NCI-H748 (cell line): ENCODE results near the gene FXYD1.

Source experiments
- DNase-seq: peaks from one replicate; lab custom pipeline; 2025; ENCODE audit not compliant: unreplicated experiment; lab: John Stamatoyannopoulos, UW

Gene FXYD1

DNA sequence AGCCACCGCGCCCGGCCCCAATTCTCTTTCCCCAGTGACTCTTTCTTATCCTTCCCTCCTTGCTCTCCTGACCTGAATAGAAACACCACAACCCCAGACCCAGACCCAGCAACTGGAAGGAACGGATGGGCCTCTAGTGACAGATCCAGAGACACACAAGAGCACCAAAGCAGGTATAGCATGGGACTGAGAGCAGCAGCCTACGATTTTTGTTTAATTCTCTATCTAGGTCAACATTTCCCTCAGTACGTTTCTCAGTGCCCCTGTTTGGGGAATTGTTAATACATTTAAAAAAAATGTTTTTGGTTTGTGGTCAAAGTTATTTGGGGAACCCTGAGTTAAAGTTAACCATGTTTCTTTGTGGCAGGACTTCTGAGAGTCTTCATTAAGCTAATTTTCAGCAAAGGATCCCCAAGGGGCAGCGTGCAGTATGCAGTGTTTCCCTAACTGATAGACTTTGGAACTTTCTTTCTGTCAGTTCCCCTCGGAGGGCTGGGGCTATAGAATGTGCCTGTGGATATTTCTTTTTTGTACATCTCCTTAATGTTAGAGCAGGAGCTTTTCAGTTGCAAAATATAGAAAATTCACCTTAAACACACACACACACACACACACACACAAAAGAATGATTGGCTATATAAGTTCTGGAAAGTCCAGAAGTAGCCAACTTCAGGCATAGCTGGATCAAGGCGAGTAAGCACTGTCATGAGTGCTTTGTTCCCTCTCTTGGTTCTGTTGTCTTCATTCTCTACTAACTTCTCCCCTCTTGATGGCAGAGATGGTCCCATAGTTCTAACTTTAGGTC is 22.2 kb downstream of the FXYD1 start:
- no peak for DNase-seq

DNA sequence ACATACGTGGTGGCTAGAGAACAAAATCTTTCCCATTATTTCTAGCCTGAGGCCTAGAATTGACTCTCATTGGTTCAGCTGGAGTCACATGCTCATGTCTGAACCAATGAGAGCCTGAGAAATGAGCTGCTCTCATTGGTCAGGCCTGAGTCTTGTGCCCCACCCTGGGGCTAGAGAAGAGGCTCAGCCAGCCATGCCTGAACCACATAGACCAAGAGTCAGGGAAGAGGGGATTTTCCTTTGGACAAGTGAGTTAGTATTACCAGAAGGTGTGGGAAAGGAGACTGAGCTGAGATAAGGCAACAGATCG is 22.8 kb downstream of the FXYD1 start:
- no peak for DNase-seq

GRCh38 chr19:35162471-35163326 is 24.1 kb downstream of the FXYD1 start:
- DNase-seq = no peak

GRCh38 chr19:35164418-35164817 is 25.8 kb downstream of the FXYD1 start:
- no peak for DNase-seq

GRCh38 chr19:35165200-35166058 is 26.8 kb downstream of the FXYD1 start:
- DNase-seq = no peak

GRCh38 chr19:35166100-35167063 is 27.8 kb downstream of the FXYD1 start:
- no peak for DNase-seq

DNA sequence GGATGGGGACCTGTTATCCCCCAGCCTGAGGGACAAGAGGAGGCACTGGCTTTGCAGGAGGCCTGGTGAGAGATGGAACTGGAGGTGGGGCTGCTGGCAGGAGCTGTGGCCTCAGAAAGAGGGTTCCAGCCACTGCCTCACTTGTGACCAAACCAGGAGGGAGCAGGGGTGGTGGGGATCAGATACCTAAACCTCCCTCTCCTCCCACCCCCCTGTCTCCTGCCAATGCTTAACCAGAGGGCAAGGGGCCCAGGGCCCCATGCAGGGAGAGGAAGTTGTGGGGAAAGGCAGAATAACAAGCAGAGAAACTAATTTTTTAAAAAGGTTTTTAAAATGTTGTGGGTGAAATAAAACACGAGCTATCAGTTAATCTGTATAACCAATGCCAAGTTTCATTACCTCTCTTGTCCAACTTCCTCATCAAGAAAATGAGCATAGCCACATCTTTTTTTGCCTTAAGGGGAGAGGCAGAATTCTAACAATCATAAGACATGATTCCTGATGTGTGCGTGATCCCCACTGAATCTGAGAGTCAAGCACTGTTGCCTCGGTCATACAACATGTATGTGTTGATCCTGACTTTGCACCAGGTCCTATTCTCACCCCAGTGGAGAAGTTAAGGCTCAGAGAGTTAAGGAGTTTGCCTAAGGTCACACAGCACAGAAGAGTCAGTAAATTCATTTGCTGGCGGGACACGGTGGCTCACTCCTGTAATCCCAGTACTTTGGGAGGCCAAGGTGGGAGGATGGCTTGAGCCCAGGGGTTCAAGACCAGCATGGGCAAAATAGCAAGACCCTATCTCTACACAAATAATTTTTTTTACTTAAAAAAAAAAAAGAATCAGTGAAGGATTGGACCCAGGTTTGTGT is 28.9 kb downstream of the FXYD1 start:
- no peak for DNase-seq

- no peak for DNase-seq
Observed at GRCh38 chr19:35168196-35168595, 29.6 kb downstream of the FXYD1 start.

DNA sequence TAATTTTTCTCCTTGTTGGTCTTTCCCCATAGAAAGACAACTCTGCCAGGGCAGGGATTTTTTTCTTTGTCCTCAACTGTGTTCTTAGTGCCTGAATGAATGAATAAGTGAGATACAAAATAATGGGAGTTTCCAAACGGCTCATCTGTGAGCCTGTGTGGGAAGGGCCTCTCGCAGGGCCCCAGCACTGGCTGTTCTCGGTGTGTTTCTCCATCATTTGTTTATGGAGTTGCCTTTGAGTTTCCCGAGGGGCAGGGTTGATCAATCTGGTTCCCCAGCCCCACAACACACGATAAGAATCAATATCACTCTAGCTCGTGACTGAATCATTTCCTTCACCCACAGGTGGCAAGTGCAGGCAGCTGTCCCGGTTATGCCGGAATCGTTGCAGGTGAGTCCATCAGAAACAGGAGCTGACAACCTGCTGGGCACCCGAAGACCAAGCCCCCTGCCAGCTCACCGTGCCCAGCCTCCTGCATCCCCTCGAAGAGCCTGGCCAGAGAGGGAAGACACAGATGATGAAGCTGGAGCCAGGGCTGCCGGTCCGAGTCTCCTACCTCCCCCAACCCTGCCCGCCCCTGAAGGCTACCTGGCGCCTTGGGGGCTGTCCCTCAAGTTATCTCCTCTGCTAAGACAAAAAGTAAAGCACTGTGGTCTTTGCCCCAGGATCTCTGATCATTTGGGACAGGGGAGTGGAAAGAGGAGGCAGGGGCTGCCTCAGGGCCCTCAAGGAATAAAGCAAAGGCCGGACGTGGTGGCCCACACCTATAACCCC is 30.8 kb downstream of the FXYD1 start:
- no peak for DNase-seq

GRCh38 chr19:35170359-35171061 is 31.9 kb downstream of the FXYD1 start:
- no peak for DNase-seq

GRCh38 chr19:35171730-35172129 is 33.1 kb downstream of the FXYD1 start:
- no peak for DNase-seq

- DNase-seq = no peak
Observed at GRCh38 chr19:35174226-35174625, 35.6 kb downstream of the FXYD1 start.

DNA sequence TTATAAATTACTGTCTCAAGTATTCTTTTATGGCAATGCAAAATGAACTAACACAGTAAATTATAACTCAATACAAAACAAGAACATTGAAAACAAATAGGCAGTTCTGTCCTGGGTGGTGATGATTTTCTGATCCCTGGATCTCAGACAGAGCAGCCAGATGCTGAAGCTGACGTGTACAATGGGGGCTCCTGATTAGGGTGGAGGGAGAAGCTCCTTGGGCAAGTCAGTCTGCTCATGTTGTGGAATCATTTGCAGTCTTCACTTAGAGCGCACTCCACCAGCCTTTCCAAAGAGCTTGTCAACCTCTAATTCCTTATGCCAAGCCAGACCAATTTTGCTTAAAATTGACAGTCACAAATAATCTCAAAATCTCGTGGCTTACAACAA is 37.6 kb downstream of the FXYD1 start:
- no peak for DNase-seq

DNA sequence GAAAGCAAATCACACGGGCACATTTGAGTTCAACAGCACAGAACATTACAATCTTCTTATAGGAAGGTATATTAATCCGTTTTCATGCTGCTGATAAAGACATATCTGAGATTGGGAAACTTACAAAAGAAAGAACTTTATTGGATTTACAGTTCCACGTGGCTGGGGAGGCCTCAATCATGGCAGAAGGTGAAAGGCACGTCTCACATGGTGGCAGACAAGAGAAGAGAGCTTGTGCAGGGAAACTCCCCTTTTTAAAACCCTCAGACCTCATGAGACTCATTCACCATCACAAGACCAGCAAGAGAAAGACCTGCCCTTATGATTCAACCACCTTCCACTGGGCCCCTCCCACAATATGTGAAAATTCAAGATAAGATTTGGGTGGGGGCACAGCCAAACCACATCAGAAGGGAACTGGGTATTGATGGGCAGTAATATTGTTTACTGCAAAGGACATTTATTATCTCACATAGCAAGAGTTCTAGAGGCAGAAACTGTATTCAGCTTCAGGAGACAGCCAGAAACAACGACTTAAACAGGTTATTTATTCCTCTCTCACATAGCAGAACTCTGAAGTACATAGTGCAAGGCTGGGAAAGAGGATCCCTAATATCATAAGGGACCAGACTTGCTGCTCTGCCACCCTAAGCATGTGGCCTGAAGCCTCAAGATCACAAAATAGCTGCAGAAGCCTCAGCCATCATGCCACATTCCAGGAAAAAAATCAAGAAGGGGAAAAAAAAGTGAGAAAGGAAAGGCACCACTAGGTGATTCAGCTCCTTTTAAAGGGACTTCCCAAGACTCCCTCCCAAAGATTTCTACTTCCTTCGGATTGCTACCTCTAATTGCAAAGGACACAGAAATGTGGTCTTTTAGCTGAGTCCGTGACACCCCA is 39.0 kb downstream of the FXYD1 start:
- no peak for DNase-seq

- DNase-seq = no peak
Observed at GRCh38 chr19:35178701-35179100, 40.1 kb downstream of the FXYD1 start.

- no peak for DNase-seq
Observed at GRCh38 chr19:35179830-35180229, 41.2 kb downstream of the FXYD1 start.

- DNase-seq = no peak
Observed at GRCh38 chr19:35181387-35181786, 42.8 kb downstream of the FXYD1 start.
